GM19467 (cell line): Measurements from ENCODE around the gene CLMP.

Experiments
- ATAC-seq: cut with Tn5 transposase; IDR thresholded peaks from one replicate; pipeline ENCODE4 v1.9.1; 2021; ENCODE audit warnings: mild to moderate bottlenecking, moderate library complexity; ENCODE audit not compliant: unreplicated experiment

The CLMP gene

GRCh38 chr11:123193742-123194141 is 1.3 kb downstream of the CLMP start:
- no peak for ATAC-seq

GRCh38 chr11:123191939-123192338 is 3.1 kb downstream of the CLMP start:
- no peak for ATAC-seq

GRCh38 chr11:123190518-123190917 is 4.5 kb downstream of the CLMP start:
- no peak for ATAC-seq

GRCh38 chr11:123188508-123189165 is 6.4 kb downstream of the CLMP start:
- ATAC-seq, result no peak

GRCh38 chr11:123187665-123188507 is 7.2 kb downstream of the CLMP start:
- ATAC-seq, result no peak

- ATAC-seq, result no peak
Measured at GRCh38 chr11:123187248-123187647, 7.8 kb downstream of the CLMP start.

GRCh38 chr11:123186286-123186685 is 8.8 kb downstream of the CLMP start:
- ATAC-seq, result no peak

GRCh38 chr11:123185326-123185725 is 9.7 kb downstream of the CLMP start:
- no peak for ATAC-seq

- no peak for ATAC-seq
Measured at GRCh38 chr11:123184531-123184930, 10.5 kb downstream of the CLMP start.

GRCh38 chr11:123183391-123184099 is 11.5 kb downstream of the CLMP start:
- no peak for ATAC-seq

- no peak for ATAC-seq
Measured at GRCh38 chr11:123181767-123182500, 13.1 kb downstream of the CLMP start.

- no peak for ATAC-seq
Measured at GRCh38 chr11:123181075-123181474, 14.0 kb downstream of the CLMP start.

GRCh38 chr11:123180574-123180973 is 14.5 kb downstream of the CLMP start:
- no peak for ATAC-seq

- no peak for ATAC-seq
Measured at GRCh38 chr11:123180166-123180565, 14.9 kb downstream of the CLMP start.

GRCh38 chr11:123179586-123179985 is 15.5 kb downstream of the CLMP start:
- ATAC-seq, result no peak

- ATAC-seq, result no peak
Measured at GRCh38 chr11:123178186-123178585, 16.9 kb downstream of the CLMP start.

- no peak for ATAC-seq
Measured at GRCh38 chr11:123176785-123177184, 18.3 kb downstream of the CLMP start.

GRCh38 chr11:123174196-123175183 is 20.6 kb downstream of the CLMP start:
- ATAC-seq, result no peak

GRCh38 chr11:123173856-123174186 is 21.2 kb downstream of the CLMP start:
- no peak for ATAC-seq
